CD14-positive monocyte (primary cell): ENCODE measurements around the gene BCAS1. TPM values are rescaled to one million over a fixed set of nuclear protein-coding genes. Genes with fewer than 3 reads are reported as not detected.
A peak's percentile ranks its signal among the peaks of the same experiment; 100 is the strongest.

Experiments used
- DNase-seq, 3 donors: peaks; one replicate each; pipeline ENCODE4 v3.0.0-alpha.2; 2011 to 2022
- H2AFZ ChIP-seq: 2 replicates; pipeline ENCODE4 v1.6.0; 2012; ENCODE audit warnings: mild to moderate bottlenecking, low read depth, low read length, inconsistent platforms; ENCODE audit not compliant: insufficient read depth, poor library complexity, severe bottlenecking
- H3K27ac ChIP-seq, 2 donors: 1 replicate in 1 of 2; 2 replicates in 1 of 2; pipeline ENCODE4 v1.5.1; 2012 to 2013; ENCODE audit warnings: low read length in 2 of 2, control low read depth in 1 of 2, inconsistent platforms in 1 of 2, low read depth in 1 of 2, mild to moderate bottlenecking in 1 of 2
- H3K27me3 ChIP-seq, 2 donors: one replicate each; pipeline versions ENCODE4 v1.6.0 to v1.6.1; 2011 to 2013; ENCODE audit warnings: low read length in 2 of 2; ENCODE audit not compliant: control insufficient read depth in 2 of 2, insufficient read depth in 2 of 2
- H3K36me3 ChIP-seq, 2 donors: replicated peaks in 1 of 2; 1 replicate in 1 of 2; 2 replicates in 1 of 2; pipeline versions ENCODE4 v1.5.1 to v1.6.1; 2012 to 2013; ENCODE audit warnings: low read length in 2 of 2, control low read depth in 1 of 2, inconsistent platforms in 1 of 2, mild to moderate bottlenecking in 1 of 2; ENCODE audit not compliant: insufficient read depth in 2 of 2, control insufficient read depth in 1 of 2
- H3K4me1 ChIP-seq, 2 donors: 1 replicate in 1 of 2; 2 replicates in 1 of 2; pipeline versions ENCODE4 v1.5.1 to v1.6.1; 2012 to 2013; ENCODE audit warnings: low read length in 2 of 2, control low read depth in 1 of 2, inconsistent platforms in 1 of 2, mild to moderate bottlenecking in 1 of 2, moderate library complexity in 1 of 2; ENCODE audit not compliant: insufficient read depth in 2 of 2, control insufficient read depth in 1 of 2
- H3K4me2 ChIP-seq: replicated peaks from 2 replicates; pipeline ENCODE3; 2012; ENCODE audit warnings: low read length, moderate library complexity, mild to moderate bottlenecking; ENCODE audit not compliant: poor library complexity, severe bottlenecking; ENCODE audit errors: extremely low read depth
- H3K4me3 ChIP-seq, 3 experiments: fragments of 200-600 bp in 1 of 3; sonication (generic) in 1 of 3; replicated peaks in 1 of 3; 1 replicate in 2 of 3; 2 replicates in 1 of 3; pipeline ENCODE4 v1.5.1; 2011 to 2013; ENCODE audit warnings: low read length in 3 of 3, mild to moderate bottlenecking in 3 of 3, control low read depth in 2 of 3, low read depth in 2 of 3, inconsistent platforms in 1 of 3, moderate library complexity in 1 of 3
- H3K79me2 ChIP-seq: 2 replicates; pipeline ENCODE4 v1.6.0; 2012; ENCODE audit warnings: mild to moderate bottlenecking, control low read depth, inconsistent platforms, low read length, moderate library complexity; ENCODE audit not compliant: insufficient read depth
- H3K9ac ChIP-seq: 2 replicates; pipeline ENCODE4 v1.6.0; 2017; ENCODE audit warnings: low read length, mild to moderate bottlenecking; ENCODE audit not compliant: insufficient read depth, poor library complexity, severe bottlenecking
- H3K9me3 ChIP-seq, 2 donors: replicated peaks in 1 of 2; 1 replicate in 1 of 2; 2 replicates in 1 of 2; pipeline versions ENCODE4 v1.5.1 to v1.6.1; 2012 to 2013; ENCODE audit warnings: low read length in 2 of 2, control low read depth in 1 of 2; ENCODE audit not compliant: control insufficient read depth in 1 of 2, insufficient read depth in 1 of 2
- H4K20me1 ChIP-seq: 2 replicates; pipeline ENCODE4 v1.6.0; 2012; ENCODE audit warnings: mild to moderate bottlenecking, low read length, control low read depth, moderate library complexity; ENCODE audit not compliant: insufficient read depth
- H3K27ac Mint-ChIP-seq, 7 donors: one replicate each; pipeline ENCODE4 v1.8.0; 2020; ENCODE audit warnings: mild to moderate bottlenecking in 7 of 7, mixed read lengths in 7 of 7, moderate library complexity in 6 of 7, inconsistent platforms in 2 of 7
- H3K27me3 Mint-ChIP-seq, 3 donors: one replicate each; pipeline ENCODE4 v1.8.0; 2021 to 2022; ENCODE audit warnings: low read depth in 3 of 3, mild to moderate bottlenecking in 3 of 3, mixed read lengths in 3 of 3, moderate library complexity in 3 of 3, inconsistent platforms in 1 of 3
- H3K36me3 Mint-ChIP-seq, 2 donors: one replicate each; pipeline ENCODE4 v1.8.0; 2020; ENCODE audit warnings: mixed read lengths in 2 of 2, inconsistent platforms in 1 of 2, mild to moderate bottlenecking in 1 of 2
- H3K4me1 Mint-ChIP-seq: one replicate; pipeline ENCODE4 v1.8.0; 2020; ENCODE audit warnings: mild to moderate bottlenecking, mixed read lengths
- H3K4me3 Mint-ChIP-seq, 2 donors: one replicate each; pipeline ENCODE4 v1.8.0; 2020; ENCODE audit warnings: mild to moderate bottlenecking in 2 of 2, mixed read lengths in 2 of 2, moderate library complexity in 1 of 2
- H3K9me3 Mint-ChIP-seq, 7 donors: one replicate each; pipeline ENCODE4 v1.8.0; 2020 to 2022; ENCODE audit warnings: mixed read lengths in 7 of 7, mild to moderate bottlenecking in 6 of 7, moderate library complexity in 6 of 7, inconsistent platforms in 2 of 7
- CTCF ChIP-seq: fragments of 200-600 bp; IDR thresholded peaks from one replicate; pipeline ENCODE4 v1.8.0; 2022; ENCODE audit warnings: antibody characterized with exemption, mild to moderate bottlenecking
- WGBS: methylation state at CpG from one replicate; pipeline ENCODE4 v1.1.5; 2013; ENCODE audit warnings: missing lambda C conversion rate; ENCODE audit not compliant: insufficient coverage; 5-methylcytosine and 5-hydroxymethylcytosine counted together
- intact Hi-C, 2 donors: fragments of 100-400 bp; cut with micrococcal nuclease; formaldehyde crosslinking; loops; one replicate each; pipeline versions ENCODE4 v1.15.0 to v1.15.1; 2023
- polyA plus RNA-seq, 3 donors: library from polyadenylated mRNA; depleted of rRNA in 1 of 3; unstranded in 2 of 3; stranded (reverse) in 1 of 3; fragments of 300-500 nt in 2 of 3; fragments of >200 nt in 1 of 3; fragmentation: Illumina TruSeq in 2 of 3; gene quantifications; 1 replicate in 2 of 3; 2 replicates in 1 of 3; pipeline ENCODE4 v1.2.3, GENCODE V29; 2012 to 2021

BCAS1 gene
- polyA plus RNA-seq, 3 donors, result 0.01 to 0.02 TPM; not detected in 1

GRCh38 chr20:54044156-54044555, 26.2 kb downstream of the BCAS1 start:
- Mint-ChIP-seq H3K4me3 (no peak overlapping the region), H3K4me1 (peaks cover 6% of the 10 kb centered on the region), H3K9me3 (peaks cover 5 to 17% (median 15%) of the 10 kb centered on the region in 7 donors), H3K27me3 (peaks cover 0 to 5% (median 1%) of the 10 kb centered on the region in 3 donors), H3K27ac (peak overlapping the region in 1 of 7 donors; percentile 2), H3K36me3 (peaks cover 0 to 3% of the 10 kb centered on the region in 2 donors)
- no peak overlapping the region for H3K9ac ChIP-seq
- no peak overlapping the region for H3K4me2 ChIP-seq
- H3K27me3 ChIP-seq, result no peaks in the 10 kb centered on the region
- TF ChIP-seq CTCF, result no peak
- H4K20me1 ChIP-seq, result no peaks in the 10 kb centered on the region
- peaks cover 0 to 9% of the 10 kb centered on the region in 2 donors for H3K4me1 ChIP-seq
- H2AFZ ChIP-seq, result no peak overlapping the region
- no peak overlapping the region for H3K4me3 ChIP-seq
- H3K27ac ChIP-seq, result no peak overlapping the region
- no peaks in the 10 kb centered on the region for H3K79me2 ChIP-seq
- intact Hi-C loops, result no loop called here
- no peaks in the 10 kb centered on the region for H3K36me3 ChIP-seq
- peaks cover 0 to 16% of the 10 kb centered on the region in 2 donors for H3K9me3 ChIP-seq
- peak; percentile 15 to 63 (median 46) for DNase-seq

- no peak overlapping the region for H3K4me3 ChIP-seq
- no peaks in the 10 kb centered on the region for H4K20me1 ChIP-seq
- Mint-ChIP-seq H3K4me1 (peaks cover 6% of the 10 kb centered on the region), H3K9me3 (peaks cover 5 to 17% (median 15%) of the 10 kb centered on the region in 7 donors), H3K4me3 (no peak overlapping the region), H3K27me3 (peaks cover 0 to 5% (median 1%) of the 10 kb centered on the region in 3 donors), H3K27ac (no peak overlapping the region), H3K36me3 (peaks cover 0 to 3% of the 10 kb centered on the region in 2 donors)
- intact Hi-C loops, result no loop called here
- H3K4me2 ChIP-seq, result no peak overlapping the region
- WGBS, result 92% methylated on average over 3 of the region's 9 CpGs
- no peak overlapping the region for H2AFZ ChIP-seq
- no peaks in the 10 kb centered on the region for H3K79me2 ChIP-seq
- peak in 1 of 3 donors; percentile 15 for DNase-seq
- H3K4me1 ChIP-seq, result peaks cover 0 to 9% of the 10 kb centered on the region in 2 donors
- H3K27me3 ChIP-seq, result no peaks in the 10 kb centered on the region
- no peak overlapping the region for H3K27ac ChIP-seq
- TF ChIP-seq CTCF, result no peak
- peaks cover 0 to 16% of the 10 kb centered on the region in 2 donors for H3K9me3 ChIP-seq
- no peaks in the 10 kb centered on the region for H3K36me3 ChIP-seq
- H3K9ac ChIP-seq, result no peak overlapping the region
Observed at GRCh38 chr20:54043076-54043967, 27.1 kb downstream of the BCAS1 start.
